Measurements from ENCODE around the gene NDE1. TPM values are rescaled to one million over a fixed set of nuclear protein-coding genes. Genes with fewer than 3 reads are reported as not detected.

The NDE1 gene
- total and polyA plus RNA-seq, 2 of the 8 experiments (the other 6 are each of a cell fraction or from before 2014, with no cell fraction given), result 13.3 to 41.3 TPM

DNA sequence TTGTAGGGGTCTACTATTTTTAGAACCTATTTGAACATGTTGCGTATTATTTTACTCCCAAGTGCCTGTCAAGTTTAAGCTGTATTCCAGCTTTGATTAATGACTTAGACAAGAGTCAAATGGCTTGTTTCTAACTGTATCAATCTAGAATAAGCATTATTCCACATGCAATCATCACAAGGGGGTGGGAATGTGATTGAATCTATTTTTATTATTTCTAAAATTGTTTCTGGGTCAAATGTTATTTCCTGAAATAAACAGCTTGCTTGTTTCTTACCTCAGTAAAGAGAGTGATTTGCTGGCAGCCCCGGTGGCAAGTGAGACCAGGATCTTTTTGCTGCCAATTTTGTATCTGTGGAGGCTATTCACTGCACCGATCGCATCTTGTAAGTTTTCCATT, 28.6 kb upstream of the NDE1 start (continued):
- no peak for TF ChIP-seq RBBP5 (IDR thresholded peaks at IDR 0.05; ENCODE audit: borderline replicate concordance, low read depth, low read length)

All from H1 (cell line).